ENCODE results near the gene MAK. TPM values are rescaled to one million over a fixed set of nuclear protein-coding genes. Genes with fewer than 3 reads are reported as not detected.
"Not testable (repeated sequence)": the region's sequence is repeated elsewhere in the genome, so short reads cannot be mapped to it uniquely, and the experiment has no call there.

MAK gene
- total RNA-seq, 5 donors from 2014 or later (not counting 1 experiment from before 2014, with no cell fraction given), result 0.19 to 0.26 (median 0.23) TPM; not detected in 2

- H3K27me3 ChIP-seq (replicated peaks in 1 of 2; ENCODE audit: control insufficient read depth in 2 of 2, extremely low read depth in 1 of 2, insufficient read depth in 2 of 2, low read length in 1 of 2), result peaks cover 0 to 2% of the 10 kb centered on the region in 2 experiments
- POLR2A ChIA-PET, result no interaction called here
- peak overlapping the region; percentile 91 to 95 (median 94) for H3K4me3 Mint-ChIP-seq
- peaks cover 54 to 62% (median 60%) of the 10 kb centered on the region in 3 donors for H3K4me1 Mint-ChIP-seq
- H3K36me3 Mint-ChIP-seq, result peaks cover 12% of the 10 kb centered on the region
- no peaks in the 10 kb centered on the region for H3K36me3 ChIP-seq (ENCODE audit: control insufficient read depth in 2 of 2, extremely low read depth in 1 of 2, insufficient read depth in 1 of 2, low read length in 1 of 2)
- peaks cover 2 to 54% of the 10 kb centered on the region in 2 experiments for H3K4me1 ChIP-seq (ENCODE audit: control insufficient read depth in 1 of 2, extremely low read depth in 1 of 2, insufficient read depth in 2 of 2, low read length in 2 of 2)
- H3K27ac Mint-ChIP-seq, result peak overlapping the region; percentile 93 to 95
- H3K9me3 ChIP-seq, result no peaks in the 10 kb centered on the region
- DNase-seq (peak in 1 of 35 experiments; percentile 20), ATAC-seq (replicated peaks in 1 of 4) (no peak)
- WGBS (ENCODE audit: insufficient coverage), result 5% methylated on average over 6 of the region's 6 CpGs
- H3K27ac ChIP-seq (ENCODE audit: low read length), result peak overlapping the region; percentile 68
- no peaks in the 10 kb centered on the region for H3K27me3 Mint-ChIP-seq
- CTCF ChIA-PET, result interaction anchor here in 1 of 2 donors (0.6 kb wide), 1 partner anchor 36 kb away, joined by 8 read pairs; no protein-coding TSS in a partner anchor
- no peaks in the 10 kb centered on the region for H3K9me3 Mint-ChIP-seq
- peak overlapping the region; percentile 61 to 76 for H3K4me3 ChIP-seq (ENCODE audit: control insufficient read depth in 1 of 2, extremely low read depth in 1 of 2, low read length in 1 of 2)
These were observed 115.8 kb downstream of the MAK start for GRCh38 chr6:10722570-10722819.

- H3K9me3 ChIP-seq, result no peaks in the 10 kb centered on the region
- Mint-ChIP-seq H3K27me3 (no peaks in the 10 kb centered on the region), H3K27ac (peak overlapping the region; percentile 93 to 95), H3K4me3 (peak overlapping the region; percentile 91 to 95 (median 94)), H3K36me3 (peaks cover 10% of the 10 kb centered on the region), H3K9me3 (no peaks in the 10 kb centered on the region), H3K4me1 (peaks cover 54 to 60% (median 59%) of the 10 kb centered on the region in 3 donors)
- peaks cover 2 to 52% of the 10 kb centered on the region in 2 experiments for H3K4me1 ChIP-seq (ENCODE audit: control insufficient read depth in 1 of 2, extremely low read depth in 1 of 2, insufficient read depth in 2 of 2, low read length in 2 of 2)
- CTCF ChIA-PET, result interaction anchor here (0.6 to 2.9 kb wide), 4 partner anchors 25 to 36 kb away, joined by 3 to 11 read pairs (median 6); partner anchors contain the start of genes C6orf52 (in 1 of the 2), PAK1IP1 (in 1 of the 2) and TMEM14B (in 1 of the 2)
- WGBS (ENCODE audit: insufficient coverage), result 98% methylated on average over 6 of the region's 11 CpGs
- POLR2A ChIA-PET, result no interaction called here
- DNase-seq (no peak), ATAC-seq (replicated peaks in 1 of 4) (no peak)
- no peaks in the 10 kb centered on the region for H3K36me3 ChIP-seq (ENCODE audit: control insufficient read depth in 2 of 2, extremely low read depth in 1 of 2, insufficient read depth in 1 of 2, low read length in 1 of 2)
- peak overlapping the region; percentile 68 for H3K27ac ChIP-seq (ENCODE audit: low read length)
- H3K27me3 ChIP-seq (replicated peaks in 1 of 2; ENCODE audit: control insufficient read depth in 2 of 2, extremely low read depth in 1 of 2, insufficient read depth in 2 of 2, low read length in 1 of 2), result peaks cover 0 to 2% of the 10 kb centered on the region in 2 experiments
- peak overlapping the region; percentile 61 to 76 for H3K4me3 ChIP-seq (ENCODE audit: control insufficient read depth in 1 of 2, extremely low read depth in 1 of 2, low read length in 1 of 2)
These were observed 116.3 kb downstream of the MAK start for GRCh38 chr6:10721850-10722569.

- Mint-ChIP-seq H3K27ac (peak overlapping the region; percentile 93 to 95), H3K4me3 (peak overlapping the region; percentile 91 to 95 (median 94)), H3K4me1 (peaks cover 54 to 60% (median 54%) of the 10 kb centered on the region in 3 donors)
- peak overlapping the region; percentile 62 for H3K27ac ChIP-seq (ENCODE audit: low read length)
- H3K4me1 ChIP-seq (ENCODE audit: control insufficient read depth in 1 of 2, extremely low read depth in 1 of 2, insufficient read depth in 2 of 2, low read length in 2 of 2), result peaks cover 2 to 44% of the 10 kb centered on the region in 2 experiments
- H3K4me3 ChIP-seq (ENCODE audit: control insufficient read depth in 1 of 2, extremely low read depth in 1 of 2, low read length in 1 of 2), result peak overlapping the region; percentile 26 to 59
- ChIA-PET CTCF (interaction anchor here (0.6 to 2.9 kb wide), 6 partner anchors 25 to 38 kb away, joined by 3 to 11 read pairs (median 4); partner anchors contain the start of genes C6orf52 (in 1 of the 2), PAK1IP1 (in 1 of the 2) and TMEM14B (in 1 of the 2)), POLR2A (interaction anchor here in 1 of 2 donors (1.2 kb wide), 1 partner anchor 26 kb away, joined by 9 read pairs; the partner anchor contains the start of genes C6orf52 and PAK1IP1)
- peak in 10 of 35 experiments; percentile 8 to 40 (median 20) for DNase-seq
- H3K9me3 Mint-ChIP-seq; H3K27me3 ChIP-seq (replicated peaks in 1 of 2; ENCODE audit: control insufficient read depth in 2 of 2, extremely low read depth in 1 of 2, insufficient read depth in 2 of 2, low read length in 1 of 2); ATAC-seq (replicated peaks in 1 of 4); H3K36me3 Mint-ChIP-seq; H3K36me3 ChIP-seq (ENCODE audit: control insufficient read depth in 2 of 2, extremely low read depth in 1 of 2, insufficient read depth in 1 of 2, low read length in 1 of 2); H3K27me3 Mint-ChIP-seq; H3K9me3 ChIP-seq: not testable (repeated sequence)
- 98% methylated on average over 6 of the region's 17 CpGs for WGBS (ENCODE audit: insufficient coverage)
These were observed 117.1 kb downstream of the MAK start for GRCh38 chr6:10720960-10721849.

GRCh38 chr6:10720265-10720959 is 117.9 kb downstream of the MAK start:
- H3K9me3 Mint-ChIP-seq, result no peaks in the 10 kb centered on the region
- peaks cover 2 to 42% of the 10 kb centered on the region in 2 experiments for H3K4me1 ChIP-seq (ENCODE audit: control insufficient read depth in 1 of 2, extremely low read depth in 1 of 2, insufficient read depth in 2 of 2, low read length in 2 of 2)
- peak overlapping the region; percentile 62 for H3K27ac ChIP-seq (ENCODE audit: low read length)
- H3K27me3 ChIP-seq (replicated peaks in 1 of 2; ENCODE audit: control insufficient read depth in 2 of 2, extremely low read depth in 1 of 2, insufficient read depth in 2 of 2, low read length in 1 of 2), result peaks cover 0 to 2% of the 10 kb centered on the region in 2 experiments
- H3K27me3 Mint-ChIP-seq, result no peaks in the 10 kb centered on the region
- WGBS (ENCODE audit: insufficient coverage), result 27% methylated on average over 49 of the region's 49 CpGs
- ATAC-seq (replicated peaks in 1 of 4) (peak; percentile 58 to 68 (median 60)), DNase-seq (peak in 34 of 35 experiments; percentile 13 to 68 (median 46))
- peak overlapping the region; percentile 91 to 95 (median 94) for H3K4me3 Mint-ChIP-seq
- H3K36me3 Mint-ChIP-seq, result peaks cover 2% of the 10 kb centered on the region
- ChIA-PET POLR2A (interaction anchor here (0.6 to 1.2 kb wide), 3 partner anchors 25 to 76 kb away, joined by 3 to 9 read pairs (median 5); partner anchors contain the start of genes C6orf52 (in 2 of the 2) and PAK1IP1 (in 2 of the 2)), CTCF (interaction anchor here (0.5 to 2.9 kb wide), 6 partner anchors 25 to 335 kb away, joined by 3 to 11 read pairs (median 5); partner anchors contain the start of genes C6orf52 (in 1 of the 2), PAK1IP1 (in 1 of the 2) and TMEM14B (in 1 of the 2))
- no peaks in the 10 kb centered on the region for H3K36me3 ChIP-seq (ENCODE audit: control insufficient read depth in 2 of 2, extremely low read depth in 1 of 2, insufficient read depth in 1 of 2, low read length in 1 of 2)
- H3K27ac Mint-ChIP-seq, result peak overlapping the region; percentile 93 to 95
- peak overlapping the region; percentile 26 to 59 for H3K4me3 ChIP-seq (ENCODE audit: control insufficient read depth in 1 of 2, extremely low read depth in 1 of 2, low read length in 1 of 2)
- H3K4me1 Mint-ChIP-seq, result peaks cover 48 to 52% (median 49%) of the 10 kb centered on the region in 3 donors
- no peaks in the 10 kb centered on the region for H3K9me3 ChIP-seq

GRCh38 chr6:10719964-10720264 is 118.4 kb downstream of the MAK start:
- Histone ChIP-seq H3K9me3 (no peaks in the 10 kb centered on the region), H3K4me3 (ENCODE audit: control insufficient read depth in 1 of 2, extremely low read depth in 1 of 2, low read length in 1 of 2) (peak overlapping the region; percentile 26 to 59), H3K4me1 (ENCODE audit: control insufficient read depth in 1 of 2, extremely low read depth in 1 of 2, insufficient read depth in 2 of 2, low read length in 2 of 2) (peaks cover 2 to 42% of the 10 kb centered on the region in 2 experiments), H3K36me3 (ENCODE audit: control insufficient read depth in 2 of 2, extremely low read depth in 1 of 2, insufficient read depth in 1 of 2, low read length in 1 of 2) (no peaks in the 10 kb centered on the region), H3K27ac (ENCODE audit: low read length) (peak overlapping the region; percentile 39), H3K27me3 (replicated peaks in 1 of 2; ENCODE audit: control insufficient read depth in 2 of 2, extremely low read depth in 1 of 2, insufficient read depth in 2 of 2, low read length in 1 of 2) (peaks cover 0 to 2% of the 10 kb centered on the region in 2 experiments)
- Mint-ChIP-seq H3K4me1 (peaks cover 44 to 47% (median 44%) of the 10 kb centered on the region in 3 donors), H3K4me3 (peak overlapping the region; percentile 79 to 95 (median 91)), H3K36me3 (no peaks in the 10 kb centered on the region), H3K27me3 (no peaks in the 10 kb centered on the region), H3K9me3 (no peaks in the 10 kb centered on the region), H3K27ac (peak overlapping the region; percentile 76 to 86)
- ChIA-PET CTCF (interaction anchor here (0.5 to 2.9 kb wide), 5 partner anchors 25 to 334 kb away, joined by 3 to 11 read pairs (median 5); partner anchors contain the start of genes C6orf52 (in 1 of the 2) and PAK1IP1 (in 1 of the 2)), POLR2A (interaction anchor here in 1 of 2 donors (0.7 to 1.1 kb wide), 2 partner anchors 25 to 255 kb away, joined by 3 to 4 read pairs; partner anchors contain the start of genes C6orf52 and PAK1IP1)
- WGBS (ENCODE audit: insufficient coverage), result 41% methylated on average over 15 of the region's 21 CpGs
- ATAC-seq (replicated peaks in 1 of 4) (no peak), DNase-seq (peak in 2 of 35 experiments; percentile 5 to 16)
